Measurements from ENCODE around the gene RPAIN.

DNA sequence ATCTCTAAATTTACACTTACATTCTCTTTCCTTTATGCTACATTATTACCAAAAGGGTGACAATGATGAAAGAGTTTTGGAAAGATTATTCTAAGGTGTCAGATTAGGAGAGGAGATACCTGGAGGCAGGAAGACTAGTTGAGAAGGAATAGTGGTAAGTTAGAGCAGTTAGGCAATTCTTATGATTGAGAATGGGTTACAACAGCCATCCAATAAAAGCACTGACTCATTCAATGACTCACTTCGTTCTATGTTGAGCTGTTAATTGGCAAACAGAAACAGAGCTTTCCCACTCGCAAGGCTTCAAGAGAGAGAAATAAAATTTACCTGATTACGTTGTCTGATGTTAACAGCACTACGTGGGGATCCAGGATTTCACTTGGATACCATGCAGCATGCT, 6.3 kb upstream of the RPAIN start:
- no peak for TF ChIP-seq ZNF384 (IDR thresholded peaks at IDR 0.05; ENCODE audit: borderline replicate concordance, low read depth, low read length)
- TF ChIP-seq POLR2AphosphoS2 (IDR thresholded peaks at IDR 0.05; ENCODE audit: low read depth, low read length) = no peak
- no peak for TF ChIP-seq SIN3A (IDR thresholded peaks at IDR 0.05; ENCODE audit: low read depth, low read length)
- TF ChIP-seq, protein P1, sequence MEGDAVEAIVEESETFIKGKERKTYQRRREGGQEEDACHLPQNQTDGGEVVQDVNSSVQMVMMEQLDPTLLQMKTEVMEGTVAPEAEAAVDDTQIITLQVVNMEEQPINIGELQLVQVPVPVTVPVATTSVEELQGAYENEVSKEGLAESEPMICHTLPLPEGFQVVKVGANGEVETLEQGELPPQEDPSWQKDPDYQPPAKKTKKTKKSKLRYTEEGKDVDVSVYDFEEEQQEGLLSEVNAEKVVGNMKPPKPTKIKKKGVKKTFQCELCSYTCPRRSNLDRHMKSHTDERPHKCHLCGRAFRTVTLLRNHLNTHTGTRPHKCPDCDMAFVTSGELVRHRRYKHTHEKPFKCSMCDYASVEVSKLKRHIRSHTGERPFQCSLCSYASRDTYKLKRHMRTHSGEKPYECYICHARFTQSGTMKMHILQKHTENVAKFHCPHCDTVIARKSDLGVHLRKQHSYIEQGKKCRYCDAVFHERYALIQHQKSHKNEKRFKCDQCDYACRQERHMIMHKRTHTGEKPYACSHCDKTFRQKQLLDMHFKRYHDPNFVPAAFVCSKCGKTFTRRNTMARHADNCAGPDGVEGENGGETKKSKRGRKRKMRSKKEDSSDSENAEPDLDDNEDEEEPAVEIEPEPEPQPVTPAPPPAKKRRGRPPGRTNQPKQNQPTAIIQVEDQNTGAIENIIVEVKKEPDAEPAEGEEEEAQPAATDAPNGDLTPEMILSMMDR (IDR thresholded peaks at IDR 0.05 in 2 of 3, conservative IDR thresholded peaks at IDR 0.05 in 1 of 3; ENCODE audit: control insufficient read depth in 2 of 3, extremely low read depth in 1 of 3, insufficient read depth in 1 of 3, low read depth in 3 of 3, low read length in 3 of 3) = no peak
- TF ChIP-seq, protein P2, sequence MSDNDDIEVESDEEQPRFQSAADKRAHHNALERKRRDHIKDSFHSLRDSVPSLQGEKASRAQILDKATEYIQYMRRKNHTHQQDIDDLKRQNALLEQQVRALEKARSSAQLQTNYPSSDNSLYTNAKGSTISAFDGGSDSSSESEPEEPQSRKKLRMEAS (IDR thresholded peaks at IDR 0.05; ENCODE audit: low read depth, low read length) = no peak
- TF ChIP-seq, protein P3, sequence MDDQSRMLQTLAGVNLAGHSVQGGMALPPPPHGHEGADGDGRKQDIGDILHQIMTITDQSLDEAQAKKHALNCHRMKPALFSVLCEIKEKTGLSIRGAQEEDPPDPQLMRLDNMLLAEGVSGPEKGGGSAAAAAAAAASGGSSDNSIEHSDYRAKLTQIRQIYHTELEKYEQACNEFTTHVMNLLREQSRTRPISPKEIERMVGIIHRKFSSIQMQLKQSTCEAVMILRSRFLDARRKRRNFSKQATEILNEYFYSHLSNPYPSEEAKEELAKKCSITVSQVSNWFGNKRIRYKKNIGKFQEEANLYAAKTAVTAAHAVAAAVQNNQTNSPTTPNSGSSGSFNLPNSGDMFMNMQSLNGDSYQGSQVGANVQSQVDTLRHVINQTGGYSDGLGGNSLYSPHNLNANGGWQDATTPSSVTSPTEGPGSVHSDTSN (IDR thresholded peaks at IDR 0.05; ENCODE audit: insufficient replicate concordance, low read depth, low read length) = no peak
